GM21619 (cell line): Measurements from ENCODE around the gene NT5C3A.
"Not testable (repeated sequence)": the region's sequence is repeated elsewhere in the genome, so short reads cannot be mapped to it uniquely, and the experiment has no call there.

Experiments used
- ATAC-seq: cut with Tn5 transposase; IDR thresholded peaks from one replicate; pipeline ENCODE4 v1.9.1; 2021; ENCODE audit not compliant: unreplicated experiment

The NT5C3A gene

DNA sequence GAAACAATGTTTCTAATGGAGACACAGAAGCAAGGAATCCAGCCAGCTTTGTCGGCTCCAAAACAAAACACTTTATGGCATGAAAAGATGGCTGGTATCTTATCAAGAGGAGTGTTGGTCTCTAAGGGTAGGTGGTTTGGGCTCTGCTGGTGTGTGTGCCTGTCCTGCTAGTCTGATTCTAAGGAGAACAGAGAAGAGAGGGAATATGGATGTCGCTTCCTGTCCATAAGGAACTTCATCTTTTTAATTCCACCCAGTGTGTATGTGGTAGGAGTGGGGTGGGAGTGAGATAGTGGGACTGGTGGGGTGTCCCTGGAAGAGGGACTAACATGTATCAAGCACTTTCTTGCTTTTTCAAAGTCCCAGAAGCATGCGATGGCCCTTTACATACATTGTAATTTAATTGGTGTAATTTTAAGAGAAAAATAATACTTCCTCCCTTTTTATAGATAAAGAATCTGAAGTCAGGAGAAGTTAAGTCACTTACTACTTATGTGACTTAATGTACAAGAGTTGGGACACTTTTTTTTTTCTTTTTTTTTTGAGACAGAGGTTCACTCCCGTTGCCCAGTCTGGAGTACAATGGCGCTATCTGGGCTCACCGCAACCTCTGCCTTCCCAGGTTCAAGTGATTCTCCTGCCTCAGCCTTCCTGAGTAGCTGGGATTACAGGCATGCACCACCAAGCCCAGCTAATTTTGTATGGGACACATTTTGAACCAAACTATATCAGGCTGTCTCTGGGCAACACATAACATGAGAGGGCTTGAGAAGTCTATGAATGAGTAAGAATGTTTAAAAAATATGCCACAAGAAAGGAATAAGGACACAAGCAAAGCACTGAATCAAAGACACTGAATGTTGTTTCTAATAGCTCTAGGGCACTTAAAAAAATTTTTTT is 18.8 kb downstream of the NT5C3A start:
- no peak for ATAC-seq

DNA sequence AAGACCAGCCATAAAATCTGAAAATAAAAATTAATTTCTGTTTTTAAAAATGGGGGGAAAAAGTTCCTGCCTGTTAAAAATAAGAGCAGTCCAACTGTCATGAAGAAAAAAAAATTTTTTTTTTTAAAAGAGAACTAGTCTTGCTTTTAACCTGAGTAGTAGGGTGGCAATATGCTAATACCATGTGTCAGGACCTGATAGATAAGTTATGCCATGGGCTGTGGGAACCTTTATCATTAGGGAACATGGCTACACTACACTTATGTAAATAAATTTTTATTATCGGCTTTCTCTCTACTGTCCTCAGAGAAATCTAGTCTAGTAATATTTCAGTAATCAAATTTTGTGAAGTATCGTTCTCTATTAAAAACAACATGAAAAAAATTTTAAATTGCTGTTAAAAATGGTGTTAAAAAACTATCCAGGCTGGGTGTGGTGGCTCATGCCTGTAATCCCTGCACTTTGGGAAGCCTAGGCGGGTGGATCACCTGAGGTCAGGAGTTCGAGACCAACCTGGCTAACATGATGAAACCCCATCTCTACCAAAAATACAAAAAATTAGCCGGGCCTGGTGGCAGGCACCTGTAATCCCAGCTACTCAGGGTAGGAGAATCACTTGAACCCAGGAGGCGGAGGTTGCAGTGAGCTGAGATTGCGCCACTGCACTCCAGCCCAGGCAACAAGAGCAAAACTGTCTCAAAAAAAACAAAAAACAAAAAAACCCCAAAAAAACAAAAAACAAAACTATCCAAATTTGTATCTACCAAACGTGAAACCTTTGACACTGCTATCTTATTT is 20.7 kb downstream of the NT5C3A start:
- ATAC-seq = no peak

DNA sequence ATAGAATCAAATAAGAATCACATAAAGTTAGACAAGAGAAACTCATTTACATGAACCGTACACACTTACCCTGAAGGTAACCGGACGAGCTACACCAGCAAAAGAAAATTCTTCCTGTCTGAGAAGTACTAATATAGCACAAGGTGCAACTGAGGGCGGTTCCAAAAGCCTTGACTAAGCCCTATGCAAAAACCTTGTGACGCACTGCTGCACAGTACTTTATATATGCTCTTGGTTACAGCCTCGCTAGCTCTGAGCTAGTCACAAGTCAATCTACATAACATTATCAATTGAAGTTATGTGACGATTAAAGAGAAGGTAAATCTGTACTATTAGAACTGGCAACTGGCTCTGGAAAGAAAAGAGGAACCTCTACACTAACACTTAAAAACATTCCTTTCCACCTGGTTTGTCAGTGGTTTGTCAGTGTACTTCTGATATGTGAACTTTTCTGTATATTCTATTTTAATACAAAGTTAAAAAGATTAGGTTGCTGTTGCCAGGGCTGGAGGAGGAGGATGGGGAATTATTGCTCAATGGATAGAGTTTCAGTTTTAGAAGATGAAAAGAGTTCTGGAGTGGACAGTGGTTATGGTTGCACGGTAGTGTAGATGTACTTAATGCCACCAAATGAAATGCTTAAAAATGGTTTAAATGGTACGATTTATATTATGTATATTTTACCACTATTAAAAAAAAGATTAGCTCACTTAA is 21.6 kb downstream of the NT5C3A start:
- ATAC-seq = peak; percentile 88

DNA sequence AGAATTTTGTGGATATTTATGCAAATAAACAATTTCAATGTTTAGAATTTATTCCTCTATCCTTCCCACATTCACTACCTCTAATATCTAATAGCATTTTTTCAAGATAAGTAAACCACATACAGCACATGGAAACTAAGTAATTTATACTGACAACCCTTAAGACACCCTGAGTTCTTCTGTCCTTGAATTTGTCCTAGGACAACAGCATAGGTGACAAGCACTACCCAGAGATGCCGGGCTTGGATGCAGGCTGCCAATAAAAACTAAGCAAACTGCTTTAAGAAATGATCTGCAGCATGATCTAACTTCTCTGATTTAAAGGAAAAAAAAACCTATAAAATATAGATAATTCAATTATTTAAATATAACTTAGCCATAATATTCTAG is 22.7 kb downstream of the NT5C3A start:
- ATAC-seq = no peak

DNA sequence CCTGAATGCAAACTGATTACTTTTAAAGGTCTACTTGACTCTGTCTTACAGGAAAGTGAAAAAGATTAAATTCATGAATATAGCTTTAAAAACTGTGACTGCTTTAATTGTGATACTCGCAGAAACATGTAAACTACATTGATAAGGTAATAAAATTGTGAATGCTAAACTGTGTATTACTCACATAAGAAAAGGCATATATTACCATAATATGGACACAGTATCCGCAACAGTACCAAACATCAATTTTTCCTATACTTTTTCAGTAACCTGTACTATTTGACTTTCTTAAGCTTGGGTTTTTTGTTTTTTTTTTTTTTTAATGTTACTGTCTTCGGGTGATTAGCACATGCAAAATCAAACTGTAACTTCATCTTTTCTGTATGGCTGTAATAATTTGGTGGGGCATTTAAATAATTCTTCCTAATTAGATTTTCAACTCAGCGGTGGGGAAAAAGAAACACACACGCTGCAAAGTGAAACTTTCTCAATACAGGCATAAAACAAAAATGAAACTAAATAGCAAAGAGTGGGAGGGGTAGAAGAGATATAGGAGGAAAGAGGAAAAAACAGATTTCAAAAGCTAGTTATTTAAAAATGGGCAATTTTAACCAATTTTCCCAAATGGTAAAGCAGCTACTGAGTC is 23.2 kb downstream of the NT5C3A start:
- peak; percentile 37 for ATAC-seq

DNA sequence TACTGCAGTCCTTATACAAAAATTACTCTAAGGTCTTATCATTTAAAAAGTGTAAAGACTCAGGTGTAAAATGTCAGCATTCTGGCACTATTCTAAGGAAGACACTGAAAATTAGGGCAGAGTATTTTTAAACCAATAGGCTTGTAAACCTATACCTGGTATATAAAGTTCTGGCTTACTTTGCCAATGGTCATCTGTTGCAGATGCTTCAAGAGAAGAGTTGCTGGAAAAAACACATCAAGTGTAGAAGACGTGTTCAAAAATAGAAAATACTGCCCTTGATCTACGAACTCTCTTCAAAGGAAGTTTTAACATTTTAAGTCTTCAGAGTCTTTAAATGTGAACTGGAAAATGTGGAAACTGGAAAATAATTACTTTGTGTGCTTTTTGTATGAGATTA is 23.9 kb downstream of the NT5C3A start:
- ATAC-seq = no peak

DNA sequence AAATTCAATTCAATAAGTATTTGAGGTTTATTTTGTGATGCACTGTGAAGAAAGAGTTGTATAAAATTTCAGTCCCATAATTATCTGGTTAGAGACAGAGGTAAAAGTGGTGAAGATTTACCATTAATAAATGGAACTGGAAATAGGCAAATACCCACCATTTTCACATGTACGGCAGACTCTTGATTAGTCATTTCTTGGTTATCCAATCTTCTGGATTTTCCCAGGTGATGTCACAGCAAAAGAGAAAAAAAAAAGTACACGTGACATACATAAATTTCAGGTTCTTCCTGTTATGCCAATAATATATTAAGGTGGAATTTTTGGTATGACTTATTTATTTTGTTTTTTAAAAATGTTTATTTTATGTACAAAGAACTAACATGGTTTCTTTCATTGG is 26.8 kb downstream of the NT5C3A start:
- no peak for ATAC-seq

DNA sequence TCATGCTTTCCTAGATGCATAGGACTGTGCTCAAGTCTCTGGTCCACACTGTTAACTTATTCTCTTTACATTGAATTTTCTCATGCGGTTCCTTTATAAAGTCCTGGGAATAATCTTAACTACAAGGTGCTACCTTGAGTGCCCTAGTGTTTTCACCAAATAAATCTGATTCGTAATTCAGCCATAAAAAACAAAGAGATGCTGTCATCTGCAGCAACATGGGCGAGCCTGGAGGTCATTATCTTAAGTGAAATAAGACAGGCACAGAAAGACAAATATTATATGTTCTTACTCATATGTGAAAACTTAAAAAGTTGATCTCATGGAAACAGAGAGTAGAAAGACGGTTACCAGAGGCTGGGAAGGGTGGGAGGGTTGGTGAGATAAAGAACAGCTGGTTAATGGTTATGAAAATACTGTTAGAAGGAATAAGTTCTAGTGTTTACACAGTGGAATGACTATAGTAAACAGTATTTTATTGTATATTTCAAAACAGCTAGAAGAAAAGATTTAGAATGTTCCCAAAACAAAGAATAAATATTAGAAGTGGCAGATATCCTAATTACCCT is 38.3 kb downstream of the NT5C3A start:
- no peak for ATAC-seq

DNA sequence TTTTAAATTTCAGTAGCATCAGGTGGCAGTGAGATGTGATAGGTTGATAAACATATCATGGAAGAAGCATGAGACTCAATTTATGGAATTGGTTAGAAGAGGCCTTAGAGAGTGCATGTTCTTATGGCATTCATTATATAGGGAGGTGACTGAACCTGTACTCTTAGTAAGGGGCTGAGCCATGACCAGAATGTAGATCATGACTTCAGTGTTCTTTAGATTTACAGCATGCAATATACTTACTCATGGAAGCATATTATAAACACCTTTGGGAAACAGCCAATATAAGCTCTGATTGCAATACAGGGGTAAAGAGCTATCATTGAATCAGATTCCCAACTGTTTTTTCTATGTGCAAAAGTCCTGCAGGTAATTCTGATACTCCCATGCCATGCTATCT is 50.2 kb downstream of the NT5C3A start:
- no peak for ATAC-seq

DNA sequence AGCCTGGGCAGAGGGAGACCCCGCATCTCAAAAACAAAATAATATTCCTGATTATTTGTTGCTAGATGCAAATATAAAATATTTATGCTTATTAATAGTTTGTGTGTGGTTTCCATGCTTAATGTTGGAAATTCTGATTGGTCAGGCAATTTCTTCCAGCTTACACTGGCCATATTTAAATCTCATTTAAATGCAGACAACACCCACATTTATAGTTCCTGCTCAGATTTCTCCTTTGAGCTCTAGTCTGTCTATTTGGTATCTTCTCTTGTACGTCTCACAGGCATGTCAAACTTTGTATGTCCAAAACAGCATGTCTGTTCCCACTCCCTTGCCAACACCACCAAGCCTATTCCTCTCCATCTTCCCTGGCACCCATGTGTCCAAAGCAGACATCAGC is 52.8 kb downstream of the NT5C3A start:
- ATAC-seq = no peak

DNA sequence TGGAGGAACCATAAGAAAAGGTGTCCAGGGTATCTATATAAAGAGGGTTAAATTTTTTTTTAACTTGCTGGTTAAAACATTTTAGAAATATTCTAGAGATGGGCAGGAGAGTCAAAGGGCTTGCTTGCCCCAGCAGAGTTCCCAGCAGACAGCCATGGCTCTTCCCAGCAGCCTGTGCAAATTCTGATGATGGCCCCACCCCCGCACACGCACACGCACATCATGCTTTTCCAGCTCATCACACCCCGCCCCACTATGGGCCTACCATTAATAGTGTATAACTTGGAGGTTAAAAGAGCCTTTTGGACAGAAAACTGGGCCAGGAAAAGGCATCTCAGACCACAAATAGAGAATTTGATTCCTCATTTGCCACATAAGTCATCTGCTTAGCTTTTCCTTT is 56.9 kb downstream of the NT5C3A start:
- ATAC-seq = not testable (repeated sequence)

DNA sequence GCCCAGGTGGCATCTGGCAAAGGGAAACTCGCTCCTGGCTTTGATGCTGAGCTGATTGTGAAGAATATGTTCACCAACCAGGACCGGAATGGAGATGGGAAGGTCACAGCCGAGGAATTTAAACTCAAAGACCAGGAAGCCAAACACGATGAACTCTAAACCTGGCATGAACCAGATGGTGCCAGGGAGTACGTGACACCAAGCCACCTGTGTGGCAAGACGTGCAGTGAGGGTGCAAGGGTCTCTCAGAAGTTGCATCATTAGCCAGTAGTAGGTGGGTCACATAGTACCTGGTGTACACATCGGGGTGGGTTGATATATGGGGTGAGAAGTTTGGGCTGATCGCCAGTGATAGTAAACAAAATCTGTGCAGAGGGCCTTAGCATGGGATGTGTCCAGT is 57.4 kb downstream of the NT5C3A start:
- ATAC-seq = not testable (repeated sequence)

DNA sequence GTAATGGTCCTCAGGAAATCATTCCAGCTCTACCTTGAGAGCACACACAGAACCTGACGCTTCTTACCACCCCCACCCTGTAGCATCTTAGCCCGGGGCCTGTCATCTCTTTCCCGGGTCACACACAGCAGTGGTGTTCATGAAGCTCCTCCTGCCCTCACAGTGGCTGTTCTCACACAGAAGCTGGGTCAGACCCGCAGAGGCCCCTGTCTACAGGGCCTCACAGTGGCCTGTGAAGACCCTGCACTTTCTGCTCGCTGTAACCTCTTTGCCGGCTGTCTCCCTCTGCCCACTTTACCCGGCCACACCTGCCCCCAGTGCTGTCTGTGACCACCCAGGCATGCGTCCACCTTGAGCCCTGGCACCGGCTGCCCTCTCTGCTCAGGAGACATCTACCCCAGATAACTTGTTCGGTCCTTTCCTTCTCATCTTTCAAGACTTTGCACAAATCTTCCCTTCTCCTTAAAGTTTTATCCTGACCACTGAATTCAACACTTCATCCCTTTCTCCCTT is 58.4 kb downstream of the NT5C3A start:
- ATAC-seq = not testable (repeated sequence)

DNA sequence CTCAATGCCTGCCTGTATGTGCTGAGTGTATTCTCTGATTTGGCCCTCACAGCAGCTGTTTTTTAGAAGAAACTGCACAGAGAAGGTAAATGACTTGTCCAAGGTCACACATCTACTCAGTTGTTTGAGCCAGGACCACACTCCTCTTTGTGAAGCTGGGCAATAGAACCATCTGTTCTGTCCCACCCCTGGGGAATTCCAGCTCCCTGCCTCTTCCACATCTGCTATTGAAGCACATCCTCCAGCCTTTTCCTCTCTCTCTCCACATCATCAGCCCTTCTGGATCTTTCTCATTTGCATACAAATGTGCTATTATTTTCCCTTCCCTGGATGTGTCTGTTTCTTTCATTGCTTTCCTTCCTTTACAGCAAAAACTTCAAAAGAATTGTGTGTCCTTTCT is 59.5 kb downstream of the NT5C3A start:
- not testable (repeated sequence) for ATAC-seq

DNA sequence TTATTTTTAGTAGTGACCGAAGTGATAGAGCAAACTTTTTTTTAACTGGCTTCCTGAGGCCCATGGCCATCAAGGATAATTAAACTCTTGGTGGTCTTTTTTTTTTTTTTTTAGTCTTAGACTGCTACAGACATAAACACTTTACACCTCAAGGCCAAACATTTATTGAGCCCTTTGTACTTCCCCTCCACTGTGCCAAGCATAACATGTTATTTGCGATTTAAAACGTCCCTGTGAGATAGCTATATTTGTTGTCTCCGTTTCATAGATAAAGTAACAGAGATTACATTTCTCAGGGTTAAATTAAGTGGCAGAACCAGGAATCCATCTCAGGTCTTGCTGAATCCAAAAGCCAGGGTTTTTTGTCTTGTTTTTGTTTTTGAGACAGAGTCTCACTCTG is 63.2 kb downstream of the NT5C3A start:
- not testable (repeated sequence) for ATAC-seq

DNA sequence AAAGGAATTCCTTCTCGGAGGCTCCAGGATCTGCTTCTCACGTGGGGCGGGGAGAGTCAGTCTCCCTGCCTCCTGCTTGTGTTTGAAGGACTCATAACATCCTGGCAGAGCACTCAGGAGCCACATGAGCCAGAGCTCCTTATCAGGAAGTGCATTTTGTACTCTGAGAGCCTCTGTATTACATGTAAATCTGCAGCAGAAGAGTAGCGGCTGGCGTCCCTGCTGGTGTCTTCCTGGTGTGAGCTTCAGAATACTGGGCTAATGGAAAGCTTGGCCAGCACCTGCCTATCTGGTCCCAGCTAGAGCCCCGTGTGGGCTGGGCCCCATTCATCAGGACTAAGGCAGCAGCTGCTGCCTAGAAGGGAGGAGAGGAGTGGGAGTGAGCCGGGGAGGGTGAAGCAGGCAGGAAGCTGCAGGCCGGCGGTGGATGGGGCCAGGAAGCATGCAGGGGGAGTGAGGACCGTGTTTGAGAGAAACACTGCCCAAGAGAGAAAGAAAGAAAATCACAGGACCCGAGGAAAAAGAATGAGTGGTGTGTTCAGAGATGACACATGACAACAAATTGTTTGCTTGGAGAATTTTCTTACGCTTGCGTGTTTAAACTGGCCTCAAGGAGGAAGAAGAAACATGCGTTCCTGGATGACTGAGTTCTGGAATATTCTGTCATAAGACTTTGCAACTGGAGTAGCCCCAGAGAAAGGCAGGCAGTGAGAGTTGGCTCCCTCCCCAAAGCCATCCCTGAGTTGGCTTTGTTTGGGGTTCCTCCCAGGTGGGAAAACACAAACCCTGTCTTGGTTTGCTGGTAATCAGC is 64.0 kb downstream of the NT5C3A start:
- peak; percentile 69 for ATAC-seq

DNA sequence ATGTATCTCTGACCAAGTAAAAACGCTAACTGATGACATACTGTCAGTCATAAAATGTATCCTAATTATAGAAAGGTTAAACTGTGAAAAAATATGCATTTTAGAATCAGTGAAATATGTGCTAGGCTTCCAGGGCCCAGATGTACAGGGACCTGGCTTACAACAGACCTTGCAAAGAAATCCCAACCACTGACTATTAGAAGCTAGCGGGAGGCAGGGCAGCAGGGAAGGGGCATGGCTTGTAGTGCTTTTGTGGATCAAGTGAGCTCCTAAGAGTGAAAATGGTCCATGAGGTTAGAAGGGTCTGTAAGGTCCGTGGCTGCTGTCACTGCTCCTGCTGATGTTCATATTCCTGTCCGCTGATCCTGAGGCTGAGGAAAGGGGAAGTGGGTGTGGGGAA is 64.6 kb downstream of the NT5C3A start:
- peak; percentile 4 for ATAC-seq

DNA sequence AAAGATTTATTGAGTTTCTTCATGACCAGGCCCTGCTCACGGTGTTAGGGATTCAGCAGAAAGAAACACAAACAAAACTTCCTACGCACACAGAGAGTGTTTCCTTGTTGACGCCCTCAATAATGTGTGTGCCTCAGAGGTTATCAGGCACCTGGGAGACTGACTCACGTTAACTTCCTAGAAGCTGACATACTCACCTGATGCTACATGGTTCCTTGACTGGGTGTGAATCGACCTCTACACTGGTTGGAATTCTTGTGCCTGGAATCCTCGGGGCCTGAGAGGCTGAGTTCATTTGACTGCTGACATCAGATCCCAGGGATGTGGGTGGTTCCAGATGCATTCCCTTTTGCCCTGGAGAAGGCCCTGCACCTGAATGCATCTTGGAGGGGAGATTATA is 69.8 kb downstream of the NT5C3A start:
- ATAC-seq = not testable (repeated sequence)

DNA sequence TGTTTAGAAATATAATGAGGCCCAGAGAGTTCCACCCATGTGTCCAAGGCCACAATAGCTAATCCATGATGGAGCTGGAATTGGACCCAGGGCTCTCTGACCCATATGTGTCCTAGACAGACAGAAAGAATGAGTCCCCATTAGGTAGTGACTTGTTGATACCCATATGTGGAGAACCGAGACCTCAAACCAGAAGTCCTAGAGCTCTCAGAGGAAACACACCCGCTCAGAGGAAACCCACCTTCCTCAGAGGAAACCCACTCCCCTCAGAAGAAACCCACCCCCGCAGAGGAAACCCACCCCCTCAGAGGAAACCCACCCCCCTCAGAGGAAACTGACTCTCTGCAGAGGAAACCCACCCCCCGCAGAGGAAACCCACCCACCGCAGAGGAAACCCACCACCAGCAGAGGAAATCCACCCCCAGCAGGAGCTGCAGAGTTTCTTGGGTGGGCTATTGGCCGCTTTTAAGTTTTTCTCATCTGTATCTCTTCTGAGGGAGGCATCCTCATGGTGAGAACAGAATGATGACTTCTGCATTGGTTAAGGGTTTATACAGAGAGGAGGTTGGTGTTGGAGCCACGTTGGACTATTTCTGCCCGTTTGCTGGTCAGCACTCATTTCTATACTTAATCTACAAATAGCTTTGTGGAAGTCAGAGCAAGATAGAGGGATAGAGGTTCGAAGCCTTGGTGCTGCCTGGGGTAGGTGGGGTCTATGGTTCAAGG is 70.4 kb downstream of the NT5C3A start:
- ATAC-seq = not testable (repeated sequence)
